Measurements from ENCODE around the gene SLCO4A1. TPM values are rescaled to one million over a fixed set of nuclear protein-coding genes. Genes with fewer than 3 reads are reported as not detected.

SLCO4A1 gene
- total and polyA plus RNA-seq, 2 donors (not counting 1 experiment from before 2014, with no cell fraction given), result 2.1 to 79.5 TPM

DNA sequence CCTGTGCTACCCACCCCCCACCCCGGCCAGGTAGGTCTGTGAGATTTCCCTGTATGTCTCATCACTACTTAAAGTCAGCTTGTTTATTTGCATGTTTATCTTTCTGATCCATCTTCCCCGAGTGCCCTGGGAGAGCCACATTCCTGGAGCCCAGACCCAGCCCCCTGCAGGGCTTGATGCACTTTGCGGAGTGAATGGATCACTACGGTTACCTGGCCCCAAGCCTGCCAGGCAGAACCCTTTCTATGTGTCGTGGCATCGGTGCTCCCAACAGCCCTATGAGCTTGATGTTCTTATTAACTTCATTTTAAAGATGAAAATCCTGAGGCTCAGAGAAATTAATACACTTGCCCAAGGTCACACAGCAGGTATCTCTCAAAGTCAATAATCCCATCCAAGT lies 13.6 kb upstream of the SLCO4A1 start:
- Histone ChIP-seq H3K9ac (ENCODE audit: low read length) (no peak overlapping the region), H4K20me1 (ENCODE audit: control insufficient read depth, insufficient read depth, low read length, poor library complexity, severe bottlenecking) (no peaks in the 10 kb centered on the region), H2AFZ (ENCODE audit: insufficient read depth, low read depth, low read length, poor library complexity, severe bottlenecking) (no peak overlapping the region), H3K79me2 (ENCODE audit: control insufficient read depth, insufficient read depth, low read length) (no peaks in the 10 kb centered on the region), H3K4me3 (ENCODE audit: control extremely low read depth in 1 of 5, extremely low read depth in 1 of 5, insufficient read depth in 1 of 5, low read depth in 2 of 5, low read length in 4 of 5) (no peak overlapping the region), H3K4me1 (ENCODE audit: control insufficient read depth in 2 of 2, insufficient read depth in 2 of 2, low read length in 2 of 2) (peaks cover 30 to 33% of the 10 kb centered on the region in 2 donors), H3K27ac (ENCODE audit: low read length in 2 of 2) (peak overlapping the region; percentile 58 to 65), H3K9me3 (ENCODE audit: control extremely low read depth in 1 of 3, control insufficient read depth in 2 of 3, insufficient read depth in 1 of 3, low read length in 2 of 3) (no peaks in the 10 kb centered on the region), H3K4me2 (replicated peaks; ENCODE audit: low read depth, low read length, poor library complexity, severe bottlenecking) (peak overlapping the region; percentile 57), H3K27me3 (replicated peaks in 1 of 4; ENCODE audit: control extremely low read depth in 1 of 4, control insufficient read depth in 3 of 4, insufficient read depth in 4 of 4, low read length in 3 of 4) (no peaks in the 10 kb centered on the region), H3K36me3 (replicated peaks in 1 of 2; ENCODE audit: control extremely low read depth in 1 of 2, control insufficient read depth in 1 of 2, extremely low read depth in 1 of 2, insufficient read depth in 2 of 2, low read length in 1 of 2) (no peaks in the 10 kb centered on the region)
- H3K4me3 Mint-ChIP-seq, result no peak overlapping the region
- ChIA-PET POLR2A (interaction anchor here (0.6 to 1.4 kb wide), 5 partner anchors 14 to 168 kb away, joined by 3 to 21 read pairs (median 3); partner anchors contain the start of genes MRGBP and SLCO4A1), CTCF (interaction anchor here (0.9 to 6.4 kb wide), 9 partner anchors 9 to 179 kb away, joined by 3 to 58 read pairs (median 4); partner anchors contain the start of gene SLCO4A1)
- TF ChIP-seq EZH2 (IDR thresholded peaks at IDR 0.05; ENCODE audit: borderline replicate concordance, insufficient read depth, low read depth, low read length, poor library complexity, severe bottlenecking) (no peak), CTCF (IDR thresholded peaks at IDR 0.05) (no peak)
- no peaks in the 10 kb centered on the region for H3K9me3 Mint-ChIP-seq (ENCODE audit: insufficient read depth)
- no peak overlapping the region for H3K27ac Mint-ChIP-seq
- H3K27me3 Mint-ChIP-seq, result peaks cover 7% of the 10 kb centered on the region
- ATAC-seq (ENCODE audit: low read depth), result no peak
- H3K4me1 Mint-ChIP-seq, result peaks cover 20% of the 10 kb centered on the region
- no peak for DNase-seq
- WGBS (ENCODE audit: insufficient coverage), result 77% methylated on average over 3 of the region's 6 CpGs
- intact Hi-C loops (cut with micrococcal nuclease), result loop anchor here (1.0 kb wide), 2 partner anchors 13 to 24 kb away; no protein-coding TSS in a partner anchor

GRCh38 chr20:62629864-62630470 lies 12.3 kb upstream of the SLCO4A1 start:
- no peaks in the 10 kb centered on the region for H3K36me3 ChIP-seq (replicated peaks in 1 of 2; ENCODE audit: control extremely low read depth in 1 of 2, control insufficient read depth in 1 of 2, extremely low read depth in 1 of 2, insufficient read depth in 2 of 2, low read length in 1 of 2)
- peaks cover 9% of the 10 kb centered on the region for H3K27me3 Mint-ChIP-seq
- ChIA-PET POLR2A (interaction anchor here (1.5 kb wide), 1 partner anchor 11 kb away, joined by 4 read pairs; no protein-coding TSS in a partner anchor), CTCF (interaction anchor here (0.8 to 1.6 kb wide), 4 partner anchors 13 to 130 kb away, joined by 3 to 4 read pairs (median 4); no protein-coding TSS in a partner anchor)
- intact Hi-C loops (cut with micrococcal nuclease), result no loop called here
- H3K4me3 Mint-ChIP-seq, result no peak overlapping the region
- TF ChIP-seq EZH2 (IDR thresholded peaks at IDR 0.05; ENCODE audit: borderline replicate concordance, insufficient read depth, low read depth, low read length, poor library complexity, severe bottlenecking) (no peak), CTCF (IDR thresholded peaks at IDR 0.05) (no peak)
- WGBS (ENCODE audit: insufficient coverage), result 100% methylated on average over 9 of the region's 18 CpGs
- peaks cover 8% of the 10 kb centered on the region for H3K4me1 Mint-ChIP-seq
- peak overlapping the region; percentile 59 for H3K27ac Mint-ChIP-seq
- H3K27me3 ChIP-seq (replicated peaks in 1 of 4; ENCODE audit: control extremely low read depth in 1 of 4, control insufficient read depth in 3 of 4, insufficient read depth in 4 of 4, low read length in 3 of 4), result peaks cover 0 to 6% (median 0%) of the 10 kb centered on the region in 4 experiments
- no peak overlapping the region for H3K4me3 ChIP-seq (ENCODE audit: control extremely low read depth in 1 of 5, extremely low read depth in 1 of 5, insufficient read depth in 1 of 5, low read depth in 2 of 5, low read length in 4 of 5)
- no peak overlapping the region for H3K27ac ChIP-seq (ENCODE audit: low read length in 2 of 2)
- ATAC-seq (ENCODE audit: low read depth) (no peak), DNase-seq (no peak)
- peaks cover 18 to 20% of the 10 kb centered on the region in 2 donors for H3K4me1 ChIP-seq (ENCODE audit: control insufficient read depth in 2 of 2, insufficient read depth in 2 of 2, low read length in 2 of 2)
- H3K79me2 ChIP-seq (ENCODE audit: control insufficient read depth, insufficient read depth, low read length), result no peaks in the 10 kb centered on the region
- H4K20me1 ChIP-seq (ENCODE audit: control insufficient read depth, insufficient read depth, low read length, poor library complexity, severe bottlenecking), result no peaks in the 10 kb centered on the region
- no peak overlapping the region for H3K9ac ChIP-seq (ENCODE audit: low read length)
- no peak overlapping the region for H3K4me2 ChIP-seq (replicated peaks; ENCODE audit: low read depth, low read length, poor library complexity, severe bottlenecking)
- H2AFZ ChIP-seq (ENCODE audit: insufficient read depth, low read depth, low read length, poor library complexity, severe bottlenecking), result no peak overlapping the region
- no peaks in the 10 kb centered on the region for H3K9me3 ChIP-seq (ENCODE audit: control extremely low read depth in 1 of 3, control insufficient read depth in 2 of 3, insufficient read depth in 1 of 3, low read length in 2 of 3)
- no peaks in the 10 kb centered on the region for H3K9me3 Mint-ChIP-seq (ENCODE audit: insufficient read depth)

Data from B cell (primary cell).